Psoas muscle (tissue), 8 donors: ENCODE results near the gene SMO. TPM values are rescaled to one million over a fixed set of nuclear protein-coding genes. Genes with fewer than 3 reads are reported as not detected.
"Not testable (repeated sequence)": the region's sequence is repeated elsewhere in the genome, so short reads cannot be mapped to it uniquely, and the experiment has no call there.

Experiments
- ATAC-seq, 4 donors: fragments of 200-7000 bp; cut with Tn5 transposase; one replicate each; pipeline ENCODE4 v1.9.1; 2020; ENCODE audit warnings: moderate library complexity in 3 of 4, mild to moderate bottlenecking in 2 of 4
- DNase-seq, 2 donors: peaks; one replicate each; pipeline ENCODE4 v3.0.0-alpha.2; 2020
- H3K27ac ChIP-seq: fragments of 200-600 bp; one replicate; pipeline ENCODE4 v1.8.0; 2022
- H3K27me3 ChIP-seq, 3 donors: fragments of 200-600 bp in 1 of 3; one replicate each; pipeline versions ENCODE4 v1.6.1 to v1.8.0; 2013 to 2022; ENCODE audit warnings: low read length in 2 of 3, mild to moderate bottlenecking in 2 of 3, moderate library complexity in 1 of 3; ENCODE audit not compliant: insufficient read depth in 3 of 3
- H3K36me3 ChIP-seq, 2 donors: fragments of 200-600 bp in 1 of 2; one replicate each; pipeline versions ENCODE4 v1.6.1 to v1.8.0; 2013 to 2022; ENCODE audit warnings: low read depth in 1 of 2, mild to moderate bottlenecking in 1 of 2, moderate library complexity in 1 of 2; ENCODE audit not compliant: insufficient read depth in 1 of 2
- H3K4me1 ChIP-seq: fragments of 200-600 bp; one replicate; pipeline ENCODE4 v1.8.0; 2022
- H3K4me3 ChIP-seq: fragments of 200-600 bp; one replicate; pipeline ENCODE4 v1.8.0; 2022; ENCODE audit warnings: mild to moderate bottlenecking
- H3K9me3 ChIP-seq: fragments of 200-600 bp; one replicate; pipeline ENCODE4 v1.8.0; 2022
- WGBS, 3 donors: extraction: QIAGEN DNeasy Blood & Tissue Kit; methylation state at CpG; one replicate each; pipeline versions ENCODE4 v1.1.6 to v1.1.7; 2013; 5-methylcytosine and 5-hydroxymethylcytosine counted together
- intact Hi-C, 2 donors: fragments of 100-400 bp; cut with DNase I; formaldehyde crosslinking; loops; one replicate each; pipeline versions ENCODE4 v1.11.0 to v1.14.2; 2022
- polyA plus RNA-seq, 3 donors: library from polyadenylated mRNA; stranded (reverse); fragments of 200-250 nt; gene quantifications; one replicate each; pipeline ENCODE4 v1.2.3, GENCODE V29; 2013
- total RNA-seq, 4 donors: library from RNA; stranded (reverse); fragmentation: NEBNext Ultra II Directional in 2 of 4; extraction: Animal tissue kit (Norgen Biotek cat#: 25700) in 2 of 4; gene quantifications; one replicate each; pipeline versions ENCODE4 v1.2.1 to v1.2.4, GENCODE V29; 2021 to 2023
- TF ChIP-seq, protein P1 (sequence below): fragments of 200-600 bp; IDR thresholded peaks from one replicate; pipeline ENCODE4 v1.8.0; 2022; ENCODE audit warnings: antibody characterized with exemption
- donor health status: healthy with polysubstance abuse.
- donor health status: DM: no; HTN: no; CAD: no; lungs with moderate emphysema.
- donor health status: Bipolar disorder and iron deficiency.
- donor health status: healthy.
- donor health status: DM: yes; HTN: yes; CAD: no.
- donor health status: DM: no; HTN: no; CAD: no.
- donor health status: DM: no; HTN: no; CAD: no.
- donor health status: DM: yes; HTN: yes; CAD: no.

Gene SMO
- total and polyA plus RNA-seq, 7 donors, result 0.52 to 6.0 (median 1.4) TPM

DNA sequence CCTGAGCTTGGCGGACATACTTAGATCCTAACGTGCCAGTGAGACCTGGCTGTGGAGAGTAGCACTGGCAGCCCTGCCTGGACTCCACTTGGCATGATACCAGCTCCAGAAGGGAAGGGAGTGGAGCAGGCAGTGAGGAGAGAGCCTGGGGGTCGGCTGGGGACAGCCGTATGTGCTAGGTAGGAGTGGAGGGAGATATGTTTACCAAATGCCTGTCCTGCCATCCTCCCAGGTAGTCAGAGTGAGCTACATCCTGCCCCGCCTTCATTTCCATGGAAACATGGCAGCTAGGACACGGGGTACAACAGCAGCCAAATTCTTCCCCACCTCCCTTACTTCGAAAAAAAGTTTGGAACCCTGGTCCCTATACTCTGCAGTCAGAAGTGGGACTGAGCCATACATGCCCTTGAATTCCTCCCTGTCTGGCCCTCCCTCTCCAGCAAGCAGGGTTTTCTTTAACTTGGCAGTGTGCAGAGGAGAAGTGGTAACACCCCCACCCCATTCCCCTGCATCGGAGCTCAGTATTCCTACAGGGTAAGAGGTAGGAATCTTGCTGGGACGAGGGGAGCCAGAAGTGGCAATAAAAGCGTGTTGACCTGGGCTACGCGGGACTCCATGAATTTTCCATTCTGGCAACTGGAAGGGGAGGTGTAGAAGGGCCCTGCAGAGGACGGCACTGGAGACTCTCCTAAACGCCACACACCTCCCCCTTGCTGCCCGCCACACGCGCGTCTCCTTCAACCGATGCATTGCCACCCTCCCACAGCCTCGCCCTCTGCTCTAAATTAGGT lies 20.0 kb upstream of the SMO start:
- peak overlapping the region; percentile 62 for H3K4me3 ChIP-seq
- intact Hi-C loops, result no loop called here
- H3K4me1 ChIP-seq, result no peaks in the 10 kb centered on the region
- DNase-seq, result no peak
- peaks cover 0 to 6% of the 10 kb centered on the region in 2 donors for H3K36me3 ChIP-seq
- TF ChIP-seq, protein P1, sequence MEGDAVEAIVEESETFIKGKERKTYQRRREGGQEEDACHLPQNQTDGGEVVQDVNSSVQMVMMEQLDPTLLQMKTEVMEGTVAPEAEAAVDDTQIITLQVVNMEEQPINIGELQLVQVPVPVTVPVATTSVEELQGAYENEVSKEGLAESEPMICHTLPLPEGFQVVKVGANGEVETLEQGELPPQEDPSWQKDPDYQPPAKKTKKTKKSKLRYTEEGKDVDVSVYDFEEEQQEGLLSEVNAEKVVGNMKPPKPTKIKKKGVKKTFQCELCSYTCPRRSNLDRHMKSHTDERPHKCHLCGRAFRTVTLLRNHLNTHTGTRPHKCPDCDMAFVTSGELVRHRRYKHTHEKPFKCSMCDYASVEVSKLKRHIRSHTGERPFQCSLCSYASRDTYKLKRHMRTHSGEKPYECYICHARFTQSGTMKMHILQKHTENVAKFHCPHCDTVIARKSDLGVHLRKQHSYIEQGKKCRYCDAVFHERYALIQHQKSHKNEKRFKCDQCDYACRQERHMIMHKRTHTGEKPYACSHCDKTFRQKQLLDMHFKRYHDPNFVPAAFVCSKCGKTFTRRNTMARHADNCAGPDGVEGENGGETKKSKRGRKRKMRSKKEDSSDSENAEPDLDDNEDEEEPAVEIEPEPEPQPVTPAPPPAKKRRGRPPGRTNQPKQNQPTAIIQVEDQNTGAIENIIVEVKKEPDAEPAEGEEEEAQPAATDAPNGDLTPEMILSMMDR, result no peak
- no peaks in the 10 kb centered on the region for H3K27me3 ChIP-seq
- H3K9me3 ChIP-seq, result no peaks in the 10 kb centered on the region
- 53 to 64% (median 55%) methylated on average over 20 of the region's 20 CpGs for WGBS, 3 donors
- no peak overlapping the region for H3K27ac ChIP-seq
- peak in 2 of 4 donors; percentile 22 to 40 for ATAC-seq

DNA sequence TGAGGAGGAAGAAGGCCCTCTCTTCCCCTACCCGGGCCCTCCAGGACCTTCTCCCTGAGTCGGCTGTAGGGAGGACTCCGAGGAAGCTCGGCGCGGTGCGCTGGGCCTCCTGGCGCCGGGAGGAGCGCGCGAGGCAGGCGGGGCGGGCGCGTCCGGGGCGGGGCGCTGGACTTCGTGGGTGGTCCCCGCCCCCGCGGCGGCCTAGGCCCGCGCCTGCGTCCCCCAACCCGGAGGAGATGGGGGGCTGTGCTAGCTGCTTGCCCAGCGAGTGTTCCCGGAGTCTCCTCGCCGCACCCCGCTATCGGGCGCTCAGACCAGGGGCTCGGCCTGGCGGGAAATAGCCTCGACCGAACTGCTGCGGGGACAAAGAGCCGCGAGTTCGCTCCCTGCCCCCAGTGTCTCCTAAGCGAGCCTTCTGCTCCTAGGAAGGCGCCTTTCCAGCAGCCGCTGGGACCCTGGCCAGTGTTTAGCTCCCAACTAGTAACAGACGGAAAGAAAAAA lies 19.2 kb upstream of the SMO start:
- WGBS, 3 donors, result 9 to 12% (median 12%) methylated on average over 32 to 47 of the region's 47 CpGs
- Histone ChIP-seq H3K27me3 (no peaks in the 10 kb centered on the region), H3K9me3 (no peaks in the 10 kb centered on the region), H3K4me1 (no peaks in the 10 kb centered on the region), H3K36me3 (peaks cover 0 to 6% of the 10 kb centered on the region in 2 donors), H3K4me3 (peak overlapping the region; percentile 62), H3K27ac (no peak overlapping the region)
- intact Hi-C loops, result no loop called here
- ATAC-seq, result peak; percentile 54 to 87 (median 74)
- peak; percentile 45 to 65 for DNase-seq
- TF ChIP-seq, protein P1, result no peak

DNA sequence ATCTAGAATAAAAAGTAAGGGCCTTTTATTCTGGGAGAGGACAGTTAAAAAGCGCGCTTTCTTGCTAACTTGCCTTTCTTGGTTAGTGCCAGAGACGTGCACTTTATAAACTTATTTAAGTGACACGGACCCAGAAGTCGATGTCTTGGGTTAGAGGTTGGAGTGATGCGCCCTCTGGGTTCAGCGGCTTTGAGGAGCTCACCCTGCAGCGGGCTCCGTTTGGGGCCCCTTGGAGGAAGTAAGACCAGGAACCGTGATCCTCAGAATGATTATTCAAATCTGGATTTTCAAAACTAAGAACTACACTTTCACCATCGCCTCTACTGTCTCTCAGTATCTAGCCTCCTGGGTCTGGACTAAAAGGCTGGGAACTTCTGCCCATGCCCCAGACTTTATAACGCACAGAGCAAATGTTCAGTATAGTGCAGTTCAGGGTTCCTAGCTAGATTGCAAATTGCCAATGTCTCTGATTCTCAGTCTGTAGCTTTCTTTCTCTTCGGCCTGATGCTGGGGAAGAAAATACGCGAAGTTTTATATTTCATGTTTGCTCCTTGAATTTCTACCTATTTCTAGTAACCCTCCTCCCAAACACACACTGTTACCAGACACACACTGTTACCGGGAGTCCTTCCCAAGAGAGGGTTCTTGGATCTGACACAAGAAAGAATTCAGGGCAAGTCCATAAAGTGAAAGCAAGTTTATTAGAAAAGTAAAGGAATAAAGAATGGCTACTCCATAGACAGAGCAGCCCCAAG lies 18.6 kb upstream of the SMO start:
- Histone ChIP-seq H3K9me3 (no peaks in the 10 kb centered on the region), H3K4me1 (no peaks in the 10 kb centered on the region), H3K27me3 (no peaks in the 10 kb centered on the region), H3K4me3 (peak overlapping the region; percentile 62), H3K27ac (no peak overlapping the region), H3K36me3 (peaks cover 0 to 6% of the 10 kb centered on the region in 2 donors)
- no peak for DNase-seq
- ATAC-seq, result peak in 1 of 4 donors; percentile 21
- intact Hi-C loops, result no loop called here
- TF ChIP-seq, protein P1, result no peak
- 68 to 73% (median 71%) methylated on average over 16 of the region's 16 CpGs for WGBS, 3 donors

DNA sequence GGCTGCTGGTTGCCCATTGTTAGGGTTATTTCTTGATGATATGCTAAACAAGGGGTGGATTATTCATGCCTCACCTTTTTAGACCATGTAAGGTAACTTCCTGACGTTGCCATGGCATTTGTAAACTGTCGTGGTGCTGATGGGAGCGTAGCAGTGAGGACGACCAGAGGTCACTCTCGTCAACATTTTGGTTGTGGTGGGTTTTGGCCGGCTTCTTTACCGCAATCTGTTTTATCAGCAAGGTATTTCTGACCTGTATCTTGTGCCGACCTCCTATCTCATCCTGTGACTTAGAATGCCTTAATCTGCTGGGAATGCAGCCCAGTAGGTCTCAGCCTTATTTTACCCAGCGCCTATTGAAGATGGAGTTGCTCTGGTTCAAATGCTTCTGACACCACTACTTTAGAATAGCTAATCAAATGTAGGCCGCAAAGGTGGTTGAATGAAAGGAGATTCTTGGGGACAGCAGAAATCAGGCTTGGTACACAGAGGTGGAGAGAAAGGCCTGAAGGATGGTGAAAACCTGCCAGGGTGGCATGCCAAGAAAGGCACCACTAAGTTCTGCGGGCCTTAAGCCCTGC lies 17.9 kb upstream of the SMO start:
- no peak overlapping the region for H3K27ac ChIP-seq
- 88 to 95% (median 93%) methylated on average over 11 of the region's 11 CpGs for WGBS, 3 donors
- H3K4me3 ChIP-seq, result no peak overlapping the region
- no peaks in the 10 kb centered on the region for H3K9me3 ChIP-seq
- no peak for ATAC-seq
- TF ChIP-seq, protein P1, result no peak
- H3K27me3 ChIP-seq, result no peaks in the 10 kb centered on the region
- DNase-seq, result no peak
- H3K36me3 ChIP-seq, result peaks cover 0 to 6% of the 10 kb centered on the region in 2 donors
- intact Hi-C loops, result no loop called here
- H3K4me1 ChIP-seq, result no peaks in the 10 kb centered on the region

DNA sequence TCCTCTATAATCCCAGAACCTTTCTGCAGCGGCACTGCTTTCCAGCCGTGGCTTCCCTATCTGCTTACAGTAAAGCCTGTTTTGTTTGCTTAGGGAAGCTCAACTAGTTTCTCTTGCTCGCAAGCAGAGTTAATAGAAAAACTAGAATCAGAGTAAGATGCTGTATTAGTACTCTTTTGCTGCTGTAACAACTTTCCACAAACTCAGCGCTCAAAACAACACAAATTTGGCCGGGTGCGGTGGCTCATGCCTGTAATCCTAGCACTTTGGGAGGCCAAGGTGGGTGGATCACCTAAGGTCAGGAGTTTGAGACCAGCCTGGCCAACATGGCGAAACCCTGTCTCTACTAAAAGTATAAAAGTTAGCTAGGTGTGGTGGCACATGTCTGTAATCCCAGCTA lies 14.6 kb upstream of the SMO start:
- H3K9me3 ChIP-seq, H3K27ac ChIP-seq, H3K27me3 ChIP-seq, H3K4me1 ChIP-seq, ATAC-seq, H3K4me3 ChIP-seq, H3K36me3 ChIP-seq, DNase-seq, intact Hi-C loops: not testable (repeated sequence)
- 93 to 96% (median 94%) methylated on average over 7 of the region's 7 CpGs for WGBS, 3 donors
